Measurements from ENCODE around the gene SELPLG.
"Not testable (repeated sequence)": the region's sequence is repeated elsewhere in the genome, so short reads cannot be mapped to it uniquely, and the experiment has no call there.

SELPLG gene

GRCh38 chr12:108637222-108637971 lies 3.7 kb upstream of the SELPLG start:
- no peak for DNase-seq

GRCh38 chr12:108635997-108636808 lies 2.5 kb upstream of the SELPLG start:
- DNase-seq, result no peak

- peak in 1 of 2 experiments; percentile 42 for DNase-seq
These were observed 1.7 kb upstream of the SELPLG start for GRCh38 chr12:108635201-108635996.

GRCh38 chr12:108634341-108634751 lies 652 bp upstream of the SELPLG start:
- peak; percentile 89 to 95 for DNase-seq

GRCh38 chr12:108633081-108633533 lies 587 bp downstream of the SELPLG start:
- no peak for DNase-seq

- not testable (repeated sequence) for DNase-seq
These were observed 2.4 kb downstream of the SELPLG start for GRCh38 chr12:108631261-108631660.

GRCh38 chr12:108630481-108631207 lies 3.0 kb downstream of the SELPLG start:
- no peak for DNase-seq

- no peak for DNase-seq
These were observed 3.7 kb downstream of the SELPLG start for GRCh38 chr12:108629824-108630476.

- no peak for DNase-seq
These were observed 4.5 kb downstream of the SELPLG start for GRCh38 chr12:108629151-108629550.

GRCh38 chr12:108627134-108627920 lies 6.4 kb downstream of the SELPLG start:
- no peak for DNase-seq

- no peak for DNase-seq
These were observed 8.5 kb downstream of the SELPLG start for GRCh38 chr12:108625228-108625627.

- DNase-seq, result no peak
These were observed 10.1 kb downstream of the SELPLG start for GRCh38 chr12:108623577-108623976.

- DNase-seq, result no peak
These were observed 10.7 kb downstream of the SELPLG start for GRCh38 chr12:108622921-108623514.

- no peak for DNase-seq
These were observed 11.3 kb downstream of the SELPLG start for GRCh38 chr12:108622421-108622820.

GRCh38 chr12:108621161-108621560 lies 12.5 kb downstream of the SELPLG start:
- no peak for DNase-seq

- DNase-seq, result no peak
These were observed 13.3 kb downstream of the SELPLG start for GRCh38 chr12:108620236-108620879.

- DNase-seq, result no peak
These were observed 14.1 kb downstream of the SELPLG start for GRCh38 chr12:108619369-108620160.

GRCh38 chr12:108618953-108619274 lies 14.8 kb downstream of the SELPLG start:
- DNase-seq, result not testable (repeated sequence)
